Fibroblast of skin of left biceps (primary cell): ENCODE measurements around the gene FKBP14.
"Not testable (repeated sequence)": the region's sequence is repeated elsewhere in the genome, so short reads cannot be mapped to it uniquely, and the experiment has no call there.

Experiments used
- DNase-seq, 2 experiments: peaks; one replicate each; pipeline ENCODE4 v3.0.0-alpha.2; 2013; ENCODE audit warnings: low read depth in 2 of 2

Gene FKBP14

DNA sequence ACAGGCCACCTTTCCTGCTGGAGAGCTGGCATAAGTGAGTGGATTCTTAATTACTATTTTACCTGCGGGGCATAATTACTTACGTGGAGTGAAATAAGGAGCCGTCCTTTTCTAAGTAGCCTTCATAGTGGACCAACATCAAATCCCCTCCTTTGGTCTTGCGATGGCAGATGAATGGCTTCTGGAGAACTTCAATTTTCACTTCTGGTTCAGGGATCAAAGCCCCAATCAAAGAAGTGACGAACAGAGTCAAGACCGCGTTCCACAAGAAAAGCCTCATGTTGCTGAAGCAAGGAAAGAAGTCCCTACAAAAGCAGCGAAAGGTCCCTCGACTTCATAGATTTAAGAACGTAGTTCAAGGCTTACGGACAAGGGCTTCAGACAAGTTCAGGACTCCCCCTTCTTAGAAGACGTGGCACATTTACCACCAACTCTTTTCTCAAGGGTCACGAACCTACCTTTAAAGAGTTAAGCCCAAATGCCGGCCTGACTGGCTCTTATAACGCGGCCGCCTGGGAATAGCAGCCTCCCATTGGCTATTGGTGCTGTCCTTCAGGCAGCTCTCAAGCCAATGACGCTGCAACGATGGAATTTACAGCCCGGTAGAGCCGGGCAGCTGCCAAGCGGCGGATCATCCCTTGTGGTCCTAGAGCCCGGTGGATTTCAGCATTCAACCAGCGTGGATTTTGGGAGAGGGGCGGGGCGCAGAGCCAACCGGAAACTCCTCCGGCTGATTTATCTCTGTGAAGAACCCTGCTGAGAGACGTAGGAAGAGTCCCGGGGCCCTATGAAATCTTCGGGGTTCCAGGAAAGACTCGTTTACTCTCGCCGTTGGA is at the start of gene FKBP14:
Gene FKBP14, minus strand, starts transcription at position 474 of the 836 bp plus-strand sequence. Its CDS starts 194 bp downstream, at position 280.
- peak; percentile 99 for DNase-seq

DNA sequence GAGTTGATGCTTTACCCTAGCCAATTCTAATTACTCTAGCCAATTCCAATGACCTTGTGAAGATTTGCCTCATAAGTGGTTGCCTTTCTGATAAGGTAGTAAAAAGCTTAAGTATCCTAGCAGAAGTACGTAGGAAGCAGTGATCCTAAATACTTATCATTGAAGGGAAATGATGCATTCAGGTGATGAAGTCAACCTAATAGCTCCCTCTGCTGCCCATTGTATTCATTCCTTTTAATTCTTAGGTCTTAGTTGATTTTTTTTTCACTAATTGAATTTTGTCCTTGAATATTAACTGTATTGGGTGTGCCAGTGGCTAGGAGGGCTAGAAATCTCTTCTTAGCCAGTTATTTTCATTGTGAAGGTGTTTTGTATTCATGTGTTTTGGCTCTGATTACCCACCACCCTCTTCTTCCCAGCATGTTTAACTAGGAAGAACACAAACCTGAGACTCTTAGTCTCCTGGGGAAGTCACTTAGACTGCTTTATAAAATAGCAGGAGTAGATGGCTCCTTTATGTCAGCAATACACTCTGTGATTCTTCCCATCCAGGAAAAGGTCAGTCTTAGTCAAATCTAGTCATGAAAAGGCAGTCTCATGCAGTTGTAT is 48.0 kb upstream of the FKBP14 start:
- DNase-seq = no peak

- no peak for DNase-seq
Observed at GRCh38 chr7:30072735-30073134, 46.2 kb upstream of the FKBP14 start.

GRCh38 chr7:30070052-30070451 is 43.5 kb upstream of the FKBP14 start:
- DNase-seq = no peak

- DNase-seq = no peak
Observed at GRCh38 chr7:30069096-30069867, 42.8 kb upstream of the FKBP14 start.

GRCh38 chr7:30068117-30068516 is 41.6 kb upstream of the FKBP14 start:
- DNase-seq = peak; percentile 80 to 81

DNA sequence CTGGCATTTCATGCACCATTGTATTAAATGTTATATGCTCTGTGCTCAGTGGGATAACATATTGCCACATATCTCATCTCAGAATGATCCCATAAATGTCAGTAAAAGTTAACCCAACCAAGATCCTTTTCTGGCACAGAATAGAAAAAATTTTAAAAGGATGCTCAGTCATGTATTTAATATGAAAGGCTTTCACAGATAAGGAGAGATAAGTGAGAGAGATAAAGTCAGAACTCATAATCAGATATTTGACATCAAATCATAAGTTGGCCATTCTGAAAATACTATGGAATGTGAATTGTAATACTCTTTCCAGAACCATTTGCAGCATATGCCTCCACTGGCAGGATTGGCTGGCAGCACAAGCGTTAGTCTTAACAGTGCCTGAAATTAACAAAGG is 40.2 kb upstream of the FKBP14 start:
- no peak for DNase-seq

- DNase-seq = no peak
Observed at GRCh38 chr7:30065746-30066145, 39.2 kb upstream of the FKBP14 start.

- no peak for DNase-seq
Observed at GRCh38 chr7:30062587-30062986, 36.1 kb upstream of the FKBP14 start.

DNA sequence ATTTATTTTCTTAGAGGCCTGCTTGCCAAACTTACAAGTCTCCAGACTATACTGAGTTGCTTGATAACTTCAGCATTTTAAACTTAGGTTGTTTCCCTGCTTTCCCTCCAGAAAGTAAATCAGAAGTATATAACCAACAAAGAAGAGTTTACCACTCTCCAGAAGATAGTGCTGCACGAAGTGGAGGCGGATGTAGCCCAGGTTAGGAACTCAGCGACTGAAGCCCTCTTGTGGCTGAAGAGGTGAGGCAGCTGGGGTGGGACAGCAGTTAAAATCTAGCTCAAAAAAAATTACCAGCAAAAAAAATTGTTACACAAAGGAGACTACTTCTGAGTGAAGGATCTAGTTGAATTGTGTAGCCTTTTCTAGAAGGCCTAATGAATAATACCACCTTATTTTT is 35.3 kb upstream of the FKBP14 start:
- not testable (repeated sequence) for DNase-seq

- no peak for DNase-seq
Observed at GRCh38 chr7:30057741-30058140, 31.2 kb upstream of the FKBP14 start.

- DNase-seq = no peak
Observed at GRCh38 chr7:30053068-30053467, 26.6 kb upstream of the FKBP14 start.

GRCh38 chr7:30049173-30049572 is 22.7 kb upstream of the FKBP14 start:
- no peak for DNase-seq

- no peak for DNase-seq
Observed at GRCh38 chr7:30048582-30048981, 22.1 kb upstream of the FKBP14 start.

DNA sequence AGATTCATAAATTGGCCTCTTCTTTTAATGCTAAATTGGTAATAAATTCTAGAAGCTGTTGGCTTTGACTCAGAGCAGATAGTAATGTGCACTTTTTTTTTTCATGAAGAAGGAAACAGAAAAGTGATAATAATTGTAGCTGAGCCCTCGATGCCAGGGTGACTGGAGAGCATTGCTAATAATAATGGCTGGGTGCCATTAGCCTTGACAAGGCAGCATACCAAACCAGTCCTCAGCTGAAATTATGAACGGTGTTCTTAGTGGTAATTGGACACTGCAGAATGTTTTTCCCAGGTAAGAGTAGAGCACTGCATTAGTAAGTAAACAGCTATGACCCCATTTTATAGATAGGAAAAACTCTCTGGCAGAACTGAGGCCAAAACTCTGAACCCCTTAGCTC is 20.6 kb upstream of the FKBP14 start:
- no peak for DNase-seq

DNA sequence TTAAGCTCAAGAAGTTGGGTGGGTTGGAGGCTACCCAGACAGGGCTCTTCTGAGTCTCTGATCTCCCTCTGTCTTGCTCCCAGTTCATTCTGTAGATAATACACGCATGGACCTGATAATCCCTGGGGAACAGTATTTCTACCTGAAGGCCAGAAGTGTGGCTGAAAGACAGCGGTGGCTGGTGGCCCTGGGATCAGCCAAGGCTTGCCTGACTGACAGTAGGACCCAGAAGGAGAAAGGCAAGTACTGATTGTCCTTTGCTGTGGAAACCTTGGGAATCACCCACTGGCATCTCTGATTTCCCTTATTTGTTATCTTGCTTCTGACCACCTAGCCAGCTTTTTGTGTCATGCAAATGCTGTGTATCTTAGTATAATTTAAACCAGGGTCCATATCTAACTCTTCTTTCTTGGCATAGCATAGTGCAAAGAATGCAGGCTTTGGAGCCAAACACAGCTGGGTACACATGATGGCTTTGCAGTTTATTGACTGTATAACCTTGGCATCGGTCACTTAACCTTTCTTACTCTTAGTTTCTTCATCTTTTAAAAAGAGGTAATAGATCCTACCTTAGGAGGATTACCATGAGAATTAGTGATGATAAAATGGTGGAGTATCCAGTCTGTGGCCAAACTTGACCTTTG is 19.7 kb upstream of the FKBP14 start:
- DNase-seq = no peak

- no peak for DNase-seq
Observed at GRCh38 chr7:30041526-30042269, 15.2 kb upstream of the FKBP14 start.

DNA sequence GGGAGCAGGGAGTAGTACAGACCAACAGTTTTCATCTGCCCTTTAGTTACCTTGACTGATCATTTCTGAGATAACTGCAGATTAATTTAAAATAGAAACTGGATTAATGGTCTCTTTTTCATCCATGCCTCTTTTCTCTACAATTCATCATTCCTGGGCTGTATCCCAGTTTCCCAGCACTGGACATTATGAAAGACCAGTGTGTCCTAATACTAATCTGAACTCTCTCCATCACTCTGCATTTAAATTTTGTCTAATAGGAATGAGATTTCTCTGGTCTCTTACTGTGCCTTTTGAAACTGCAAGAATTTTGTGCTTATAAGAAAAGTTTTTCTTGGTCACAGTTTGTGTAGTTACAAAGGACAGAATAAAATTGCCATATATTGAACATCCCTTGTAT is 14.4 kb upstream of the FKBP14 start:
- DNase-seq = no peak

DNA sequence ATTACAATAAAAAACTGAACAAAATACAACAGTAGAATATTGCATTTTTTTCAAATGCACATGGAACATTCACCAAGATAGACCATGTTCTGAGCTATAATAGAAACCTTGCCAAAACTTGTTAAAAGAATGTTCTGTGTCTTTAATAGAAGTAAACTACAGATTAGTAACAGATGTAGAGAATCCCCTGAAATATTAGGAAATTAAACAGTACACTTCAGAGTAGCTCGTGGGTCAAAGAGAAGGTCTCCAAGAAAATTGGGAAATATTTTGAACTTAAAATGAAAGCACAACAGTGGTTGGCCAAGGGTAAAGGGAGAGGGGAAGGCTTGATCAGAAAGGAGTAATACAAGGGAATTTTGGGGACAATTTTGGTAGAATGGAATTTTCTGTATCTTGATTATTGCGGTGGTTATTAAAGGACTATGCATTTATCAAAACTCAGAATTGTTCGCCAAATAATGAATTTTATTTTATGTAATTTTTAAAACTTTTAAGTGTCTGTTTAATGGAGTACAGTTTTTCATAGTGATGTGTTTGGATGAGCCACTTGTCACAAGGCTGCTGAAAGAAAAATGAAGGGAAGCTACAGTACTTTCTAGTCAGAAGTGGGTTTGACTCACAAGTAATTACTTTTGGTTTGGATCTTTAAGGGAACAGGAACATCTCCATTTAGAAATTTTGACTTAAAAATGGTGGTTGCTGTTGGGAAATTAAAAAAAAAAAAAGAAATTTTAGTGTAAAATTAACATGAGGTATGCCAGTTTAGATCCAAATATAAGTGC is 11.9 kb upstream of the FKBP14 start:
- DNase-seq = peak; percentile 47 to 50

- DNase-seq = no peak
Observed at GRCh38 chr7:30036220-30036619, 9.7 kb upstream of the FKBP14 start.

DNA sequence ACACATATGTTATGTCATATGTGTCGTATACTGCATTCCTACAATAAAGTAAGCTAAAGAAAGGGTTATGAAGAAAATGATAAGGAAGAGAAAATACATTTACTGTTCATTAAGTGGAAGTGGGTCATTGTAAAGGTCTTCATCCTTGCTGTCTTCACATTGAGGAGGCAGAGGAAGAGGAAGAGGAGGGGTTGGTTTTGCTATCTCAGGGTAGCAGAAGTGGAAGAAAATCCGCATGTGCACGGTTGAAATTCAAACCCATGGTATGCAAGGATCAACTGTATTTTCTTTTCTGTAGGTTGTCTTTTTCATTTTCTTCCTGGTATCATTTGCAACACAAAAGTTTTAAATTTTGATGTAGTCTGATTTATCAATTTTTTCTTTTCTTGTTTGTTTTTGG is 8.0 kb upstream of the FKBP14 start:
- DNase-seq = no peak
